ENCODE data around the gene NPR2.

- TF ChIP-seq CTCF (IDR thresholded peaks at IDR 0.05) = no peak
- no peak for TF ChIP-seq POLR2A (IDR thresholded peaks at IDR 0.05)
Measured at GRCh38 chr9:35763803-35764202, 27.6 kb upstream of the NPR2 start.

All from sigmoid colon (tissue), 3 donors.